Activated B cell treated with CpG ODN at 0.5 μM for 24 hours (primary cell): ENCODE results near the gene PCDHB5. TPM values are rescaled to one million over a fixed set of nuclear protein-coding genes. Genes with fewer than 3 reads are reported as not detected.
"Not testable (repeated sequence)": the region's sequence is repeated elsewhere in the genome, so short reads cannot be mapped to it uniquely, and the experiment has no call there.

Source experiments
- ATAC-seq: fragments of 200-7000 bp; cut with Tn5 transposase; one replicate; pipeline ENCODE4 v1.10.0; 2021; ENCODE audit warnings: low read depth, mild to moderate bottlenecking, moderate library complexity
- CTCF ChIA-PET: fragments of 350-600 bp; sonication (Branson Sonifier 250); formaldehyde crosslinking; loops from one replicate; lab custom pipeline; 2021; ENCODE audit warnings: antibody characterized with exemption; lab: Charles Lee
- POLR2A ChIA-PET: fragments of 350-600 bp; sonication (Branson Sonifier 250); formaldehyde crosslinking; loops from one replicate; lab custom pipeline; 2021; ENCODE audit warnings: antibody characterized with exemption; lab: Charles Lee
- DNase-seq: peaks from one replicate; pipeline ENCODE4 v3.0.0; 2022
- H3K27ac Mint-ChIP-seq: one replicate; pipeline ENCODE4 v1.8.0; 2020; ENCODE audit warnings: mixed read lengths
- H3K27me3 Mint-ChIP-seq: one replicate; pipeline ENCODE4 v1.8.0; 2021; ENCODE audit warnings: mixed read lengths
- H3K36me3 Mint-ChIP-seq: one replicate; pipeline ENCODE4 v1.8.0; 2021; ENCODE audit warnings: low read depth, mixed read lengths
- H3K4me1 Mint-ChIP-seq: one replicate; pipeline ENCODE4 v1.8.0; 2021; ENCODE audit warnings: mixed read lengths
- H3K4me3 Mint-ChIP-seq: one replicate; pipeline ENCODE4 v1.8.0; 2020; ENCODE audit warnings: mild to moderate bottlenecking, mixed read lengths
- H3K9me3 Mint-ChIP-seq: one replicate; pipeline ENCODE4 v1.8.0; 2020; ENCODE audit warnings: mixed read lengths
- CTCF ChIP-seq: fragments of 200-600 bp; IDR thresholded peaks from one replicate; pipeline ENCODE4 v1.8.0; 2022; ENCODE audit warnings: antibody characterized with exemption, mild to moderate bottlenecking
- intact Hi-C: fragments of 100-400 bp; cut with micrococcal nuclease; formaldehyde crosslinking; loops from one replicate; pipeline ENCODE4 v1.15.1; 2024
- total RNA-seq: library from RNA; stranded (reverse); gene quantifications from 2 replicates; pipeline ENCODE4 v1.2.3, GENCODE V29; 2022

The PCDHB5 gene
- total RNA-seq, 1 donor from 2014 or later, result not detected

GRCh38 chr5:141121563-141121962, 13.4 kb upstream of the PCDHB5 start, which contains the start of gene PCDHB4:
Gene PCDHB4 (plus strand): TSS chr5:141121818. CDS start chr5:141121999, 181 bp downstream.
- Mint-ChIP-seq H3K27ac (no peak within 1 kb of the TSS), H3K36me3 (no peaks in the 10 kb centered on the region), H3K27me3 (peaks cover 6% of the 10 kb centered on the region), H3K4me1 (no peaks in the 10 kb centered on the region), H3K9me3 (peaks cover 10% of the 10 kb centered on the region), H3K4me3 (no peak within 1 kb of the TSS)
- ATAC-seq, result no peak
- POLR2A ChIA-PET, result no interaction called here
- TF ChIP-seq CTCF, result no peak
- CTCF ChIA-PET, result no interaction called here
- no peak for DNase-seq
- intact Hi-C loops, result no loop called here

- H3K36me3 Mint-ChIP-seq, result no peaks in the 10 kb centered on the region
- intact Hi-C loops, result no loop called here
- CTCF ChIA-PET, result no interaction called here
- POLR2A ChIA-PET, result no interaction called here
- no peak for ATAC-seq
- no peak overlapping the region for H3K27ac Mint-ChIP-seq
- H3K9me3 Mint-ChIP-seq, result peaks cover 7% of the 10 kb centered on the region
- H3K27me3 Mint-ChIP-seq, result peaks cover 6% of the 10 kb centered on the region
- no peak for TF ChIP-seq CTCF
- no peak for DNase-seq
- no peaks in the 10 kb centered on the region for H3K4me1 Mint-ChIP-seq
- H3K4me3 Mint-ChIP-seq, result no peak overlapping the region
These were observed 13.0 kb upstream of the PCDHB5 start for GRCh38 chr5:141121985-141122384.

- H3K27me3 Mint-ChIP-seq, ATAC-seq, H3K36me3 Mint-ChIP-seq, POLR2A ChIA-PET, intact Hi-C loops, H3K9me3 Mint-ChIP-seq, CTCF ChIA-PET, H3K4me3 Mint-ChIP-seq, DNase-seq, H3K4me1 Mint-ChIP-seq, H3K27ac Mint-ChIP-seq: not testable (repeated sequence)
These were observed 11.4 kb upstream of the PCDHB5 start for GRCh38 chr5:141123396-141124135.

- no peak for TF ChIP-seq CTCF
- H3K27ac Mint-ChIP-seq, result no peak overlapping the region
These were observed 7.7 kb upstream of the PCDHB5 start for GRCh38 chr5:141127305-141127704.

GRCh38 chr5:141135718-141136266, 786 bp downstream of the PCDHB5 start:
- ChIA-PET CTCF (no interaction called here), POLR2A (no interaction called here)
- Mint-ChIP-seq H3K4me1 (no peaks in the 10 kb centered on the region), H3K27me3 (peaks cover 6% of the 10 kb centered on the region), H3K9me3 (peaks cover 24% of the 10 kb centered on the region), H3K27ac (no peak overlapping the region), H3K36me3 (no peaks in the 10 kb centered on the region), H3K4me3 (no peak overlapping the region)
- no peak for TF ChIP-seq CTCF
- ATAC-seq, result no peak
- intact Hi-C loops, result no loop called here
- no peak for DNase-seq

More at GRCh38 chr5:141127305-141127704, 7.7 kb upstream of the PCDHB5 start:
- no peak for DNase-seq
- intact Hi-C loops, result no loop called here
- Mint-ChIP-seq H3K4me1 (no peaks in the 10 kb centered on the region), H3K36me3 (no peaks in the 10 kb centered on the region), H3K9me3 (peaks cover 8% of the 10 kb centered on the region), H3K4me3 (no peak overlapping the region), H3K27me3 (peaks cover 6% of the 10 kb centered on the region)
- CTCF ChIA-PET, result no interaction called here
- ATAC-seq, result no peak
- POLR2A ChIA-PET, result no interaction called here

- DNase-seq, intact Hi-C loops, H3K4me1 Mint-ChIP-seq, ATAC-seq, H3K36me3 Mint-ChIP-seq, H3K4me3 Mint-ChIP-seq, CTCF ChIA-PET, H3K27ac Mint-ChIP-seq, H3K27me3 Mint-ChIP-seq, POLR2A ChIA-PET: not testable (repeated sequence)
- H3K9me3 Mint-ChIP-seq, result peaks cover 24% of the 10 kb centered on the region
These were observed 2.3 kb downstream of the PCDHB5 start for GRCh38 chr5:141137346-141137745.
